Peyer's patch (tissue), 4 donors: Measurements from ENCODE around the gene SURF4. TPM values are rescaled to one million over a fixed set of nuclear protein-coding genes. Genes with fewer than 3 reads are reported as not detected.
"Not testable (repeated sequence)": the region's sequence is repeated elsewhere in the genome, so short reads cannot be mapped to it uniquely, and the experiment has no call there.

Experiments
- DNase-seq, 3 donors: peaks; one replicate each; pipeline ENCODE4 v3.0.0-alpha.2; 2017 to 2019
- H3K27ac ChIP-seq, 4 donors: fragments of 200-600 bp; sonication (generic); one replicate each; pipeline ENCODE4 v1.5.1; 2016 to 2019
- H3K27me3 ChIP-seq, 2 donors: fragments of 200-600 bp; sonication (generic); one replicate each; pipeline ENCODE4 v1.5.1; 2019
- H3K36me3 ChIP-seq, 3 donors: fragments of 200-600 bp; sonication (generic); one replicate each; pipeline ENCODE4 v1.5.1; 2016 to 2019
- H3K4me1 ChIP-seq, 4 donors: fragments of 200-600 bp; sonication (generic); one replicate each; pipeline ENCODE4 v1.5.1; 2016 to 2019
- H3K4me3 ChIP-seq, 4 donors: fragments of 200-600 bp; sonication (generic); 1 replicate in 3 of 4; 2 replicates in 1 of 4; pipeline ENCODE4 v1.5.1; 2016 to 2019; ENCODE audit warnings: mild to moderate bottlenecking in 1 of 4
- H3K9me3 ChIP-seq, 4 donors: fragments of 200-600 bp; sonication (generic); one replicate each; pipeline ENCODE4 v1.5.1; 2016 to 2019; ENCODE audit warnings: mild to moderate bottlenecking in 1 of 4
- CTCF ChIP-seq, 6 experiments: fragments of 450-650 bp in 4 of 6; fragments of 200-600 bp in 2 of 6; sonication (generic) in 1 of 6; IDR thresholded peaks; one replicate each; pipeline ENCODE4 v1.5.1; 2017 to 2019; ENCODE audit warnings: antibody characterized with exemption in 6 of 6, mild to moderate bottlenecking in 3 of 6, moderate library complexity in 1 of 6
- POLR2A ChIP-seq, 2 donors: fragments of 450-650 bp; IDR thresholded peaks; one replicate each; pipeline ENCODE4 v1.5.1; 2017; ENCODE audit warnings: antibody characterized with exemption in 2 of 2, mild to moderate bottlenecking in 2 of 2, moderate library complexity in 2 of 2
- total RNA-seq, 4 donors: library from RNA; depleted of rRNA; stranded (reverse); fragments of >200 nt; gene quantifications; one replicate each; pipeline ENCODE4 v1.1.0, GENCODE V29; 2016

SURF4 gene
- total RNA-seq, 4 donors from 2014 or later: 56.9 to 281 (median 225) TPM

GRCh38 chr9:133382507-133383141 is 6.8 kb upstream of the SURF4 start:
- no peak for TF ChIP-seq POLR2A (IDR thresholded peaks at IDR 0.05)
- no peak for TF ChIP-seq CTCF (IDR thresholded peaks at IDR 0.05)
- DNase-seq: no peak
- Histone ChIP-seq H3K36me3 (no peaks in the 10 kb centered on the region), H3K27ac (no peak overlapping the region), H3K9me3 (no peaks in the 10 kb centered on the region), H3K4me3 (no peak overlapping the region), H3K27me3 (no peaks in the 10 kb centered on the region), H3K4me1 (no peaks in the 10 kb centered on the region)

GRCh38 chr9:133380734-133381133 is 4.9 kb upstream of the SURF4 start:
- H3K4me3 ChIP-seq: no peak overlapping the region
- H3K9me3 ChIP-seq: no peaks in the 10 kb centered on the region
- peaks cover 0 to 6% (median 2%) of the 10 kb centered on the region in 4 donors for H3K4me1 ChIP-seq
- no peaks in the 10 kb centered on the region for H3K27me3 ChIP-seq
- TF ChIP-seq POLR2A (IDR thresholded peaks at IDR 0.05) (no peak), CTCF (IDR thresholded peaks at IDR 0.05) (no peak)
- H3K27ac ChIP-seq: no peak overlapping the region
- DNase-seq: no peak
- H3K36me3 ChIP-seq: no peaks in the 10 kb centered on the region

GRCh38 chr9:133379153-133380086 is 3.6 kb upstream of the SURF4 start:
- peaks cover 0 to 12% (median 6%) of the 10 kb centered on the region in 4 donors for H3K4me1 ChIP-seq
- H3K27me3 ChIP-seq: no peaks in the 10 kb centered on the region
- no peaks in the 10 kb centered on the region for H3K9me3 ChIP-seq
- no peak overlapping the region for H3K4me3 ChIP-seq
- TF ChIP-seq CTCF (IDR thresholded peaks at IDR 0.05): no peak
- no peak for TF ChIP-seq POLR2A (IDR thresholded peaks at IDR 0.05)
- DNase-seq: no peak
- no peaks in the 10 kb centered on the region for H3K36me3 ChIP-seq
- H3K27ac ChIP-seq: no peak overlapping the region

- peaks cover 0 to under 1% (median 0%) of the 10 kb centered on the region in 3 donors for H3K36me3 ChIP-seq
- no peaks in the 10 kb centered on the region for H3K27me3 ChIP-seq
- DNase-seq: no peak
- no peaks in the 10 kb centered on the region for H3K9me3 ChIP-seq
- peaks cover 0 to 18% (median 9%) of the 10 kb centered on the region in 4 donors for H3K4me1 ChIP-seq
- no peak for TF ChIP-seq POLR2A (IDR thresholded peaks at IDR 0.05)
- no peak for TF ChIP-seq CTCF (IDR thresholded peaks at IDR 0.05)
- no peak overlapping the region for H3K27ac ChIP-seq
- no peak overlapping the region for H3K4me3 ChIP-seq
These were observed 2.6 kb upstream of the SURF4 start for GRCh38 chr9:133378408-133378962.

GRCh38 chr9:133377721-133378216 is 1.9 kb upstream of the SURF4 start:
- Histone ChIP-seq H3K4me1 (peaks cover 4 to 26% (median 10%) of the 10 kb centered on the region in 4 donors), H3K36me3 (peaks cover 0 to 7% (median 0%) of the 10 kb centered on the region in 3 donors), H3K27ac (no peak overlapping the region), H3K4me3 (no peak overlapping the region), H3K9me3 (no peaks in the 10 kb centered on the region), H3K27me3 (no peaks in the 10 kb centered on the region)
- no peak for DNase-seq
- no peak for TF ChIP-seq CTCF (IDR thresholded peaks at IDR 0.05)
- no peak for TF ChIP-seq POLR2A (IDR thresholded peaks at IDR 0.05)

GRCh38 chr9:133377280-133377679 is 1.4 kb upstream of the SURF4 start:
- DNase-seq, H3K4me3 ChIP-seq, H3K9me3 ChIP-seq, H3K27me3 ChIP-seq, H3K27ac ChIP-seq: not testable (repeated sequence)
- Histone ChIP-seq H3K4me1 (peaks cover 5 to 30% (median 13%) of the 10 kb centered on the region in 4 donors), H3K36me3 (peaks cover 0 to 12% (median 0%) of the 10 kb centered on the region in 3 donors)
